ENCODE measurements around the gene SPAG9. TPM values are rescaled to one million over a fixed set of nuclear protein-coding genes. Genes with fewer than 3 reads are reported as not detected.

The SPAG9 gene
- total RNA-seq, 1 experiment from 2014 or later = 144 TPM

GRCh38 chr17:50988427-50988826 is 132.2 kb downstream of the SPAG9 start:
- BruUV-seq (replicated peaks) = no TSS peak
- H3K36me3 ChIP-seq (ENCODE audit: control insufficient read depth, insufficient read depth, low read length) = peaks cover 26% of the 10 kb centered on the region
- DNase-seq (ENCODE audit: low read depth, low spot score) = no peak

GRCh38 chr17:50986989-50987660 is 133.5 kb downstream of the SPAG9 start:
- H3K9me3 ChIP-seq (ENCODE audit: control insufficient read depth, insufficient read depth, low read depth, low read length) = no peaks in the 10 kb centered on the region
- POLR2A ChIA-PET = no interaction called here
- peaks cover 27% of the 10 kb centered on the region for H3K36me3 ChIP-seq (ENCODE audit: control insufficient read depth, insufficient read depth, low read length)
- no peaks in the 10 kb centered on the region for H3K4me1 ChIP-seq (ENCODE audit: control insufficient read depth, insufficient read depth, low read length)
- no peak for DNase-seq (ENCODE audit: low read depth, low spot score)
- ATAC-seq = no peak
- intact Hi-C loops (cut with micrococcal nuclease; ENCODE audit: unreplicated experiment) = no loop called here
- no peak overlapping the region for H3K27ac ChIP-seq (ENCODE audit: low read length)
- H3K4me3 ChIP-seq (ENCODE audit: low read depth in 2 of 2, low read length in 2 of 2) = no peak overlapping the region
- TSS peak; percentile 15 for BruUV-seq (replicated peaks)
- in situ Hi-C loops (cut with HindIII; ENCODE audit: low pct_unique_long_range_greater_than_20kb, low sequenced_read_pairs) = no loop called here
- TF ChIP-seq POLR2AphosphoS5 (IDR thresholded peaks at IDR 0.05; ENCODE audit: low read depth, low read length) (no peak), CTCF (IDR thresholded peaks at IDR 0.05) (no peak), TCF7L2 (IDR thresholded peaks at IDR 0.05; ENCODE audit: low read depth, low read length) (no peak), SIN3A (IDR thresholded peaks at IDR 0.05; ENCODE audit: borderline replicate concordance, insufficient read depth, low read depth, low read length) (no peak)
- CTCF ChIA-PET = no interaction called here
- no peaks in the 10 kb centered on the region for H3K27me3 ChIP-seq (ENCODE audit: control insufficient read depth, insufficient read depth, low read length)

More at GRCh38 chr17:50988427-50988826, 132.2 kb downstream of the SPAG9 start:
- Histone ChIP-seq H3K27me3 (ENCODE audit: control insufficient read depth, insufficient read depth, low read length) (no peaks in the 10 kb centered on the region), H3K4me3 (ENCODE audit: low read depth in 2 of 2, low read length in 2 of 2) (no peak overlapping the region), H3K4me1 (ENCODE audit: control insufficient read depth, insufficient read depth, low read length) (no peaks in the 10 kb centered on the region), H3K27ac (ENCODE audit: low read length) (no peak overlapping the region), H3K9me3 (ENCODE audit: control insufficient read depth, insufficient read depth, low read depth, low read length) (no peaks in the 10 kb centered on the region)
- ChIA-PET POLR2A (no interaction called here), CTCF (no interaction called here)
- in situ Hi-C loops (cut with HindIII; ENCODE audit: low pct_unique_long_range_greater_than_20kb, low sequenced_read_pairs) = no loop called here
- intact Hi-C loops (cut with micrococcal nuclease; ENCODE audit: unreplicated experiment) = no loop called here
- no peak for TF ChIP-seq POLR2AphosphoS5 (IDR thresholded peaks at IDR 0.05; ENCODE audit: low read depth, low read length)
- no peak for TF ChIP-seq TCF7L2 (IDR thresholded peaks at IDR 0.05; ENCODE audit: low read depth, low read length)
- TF ChIP-seq CTCF (IDR thresholded peaks at IDR 0.05) = no peak
- TF ChIP-seq REST (IDR thresholded peaks at IDR 0.05; ENCODE audit: insufficient read depth in 1 of 2, low read depth in 2 of 2, low read length in 1 of 2) = no peak
- no peak for TF ChIP-seq SIN3A (IDR thresholded peaks at IDR 0.05; ENCODE audit: borderline replicate concordance, insufficient read depth, low read depth, low read length)
- no peak for ATAC-seq

Measured in Panc1 (cell line).